CD14-positive monocyte (primary cell): ENCODE data around the gene RPS6KA2. TPM values are rescaled to one million over a fixed set of nuclear protein-coding genes. Genes with fewer than 3 reads are reported as not detected.

ENCODE experiments used
- DNase-seq, 3 donors: peaks; one replicate each; pipeline ENCODE4 v3.0.0-alpha.2; 2011 to 2022
- H2AFZ ChIP-seq: 2 replicates; pipeline ENCODE4 v1.6.0; 2012; ENCODE audit warnings: mild to moderate bottlenecking, low read depth, low read length, inconsistent platforms; ENCODE audit not compliant: insufficient read depth, poor library complexity, severe bottlenecking
- H3K27ac ChIP-seq, 2 donors: 1 replicate in 1 of 2; 2 replicates in 1 of 2; pipeline ENCODE4 v1.5.1; 2012 to 2013; ENCODE audit warnings: low read length in 2 of 2, control low read depth in 1 of 2, inconsistent platforms in 1 of 2, low read depth in 1 of 2, mild to moderate bottlenecking in 1 of 2
- H3K27me3 ChIP-seq, 2 donors: one replicate each; pipeline versions ENCODE4 v1.6.0 to v1.6.1; 2011 to 2013; ENCODE audit warnings: low read length in 2 of 2; ENCODE audit not compliant: control insufficient read depth in 2 of 2, insufficient read depth in 2 of 2
- H3K36me3 ChIP-seq, 2 donors: replicated peaks in 1 of 2; 1 replicate in 1 of 2; 2 replicates in 1 of 2; pipeline versions ENCODE4 v1.5.1 to v1.6.1; 2012 to 2013; ENCODE audit warnings: low read length in 2 of 2, control low read depth in 1 of 2, inconsistent platforms in 1 of 2, mild to moderate bottlenecking in 1 of 2; ENCODE audit not compliant: insufficient read depth in 2 of 2, control insufficient read depth in 1 of 2
- H3K4me1 ChIP-seq, 2 donors: 1 replicate in 1 of 2; 2 replicates in 1 of 2; pipeline versions ENCODE4 v1.5.1 to v1.6.1; 2012 to 2013; ENCODE audit warnings: low read length in 2 of 2, control low read depth in 1 of 2, inconsistent platforms in 1 of 2, mild to moderate bottlenecking in 1 of 2, moderate library complexity in 1 of 2; ENCODE audit not compliant: insufficient read depth in 2 of 2, control insufficient read depth in 1 of 2
- H3K4me2 ChIP-seq: replicated peaks from 2 replicates; pipeline ENCODE3; 2012; ENCODE audit warnings: low read length, moderate library complexity, mild to moderate bottlenecking; ENCODE audit not compliant: poor library complexity, severe bottlenecking; ENCODE audit errors: extremely low read depth
- H3K4me3 ChIP-seq, 3 experiments: fragments of 200-600 bp in 1 of 3; sonication (generic) in 1 of 3; replicated peaks in 1 of 3; 1 replicate in 2 of 3; 2 replicates in 1 of 3; pipeline ENCODE4 v1.5.1; 2011 to 2013; ENCODE audit warnings: low read length in 3 of 3, mild to moderate bottlenecking in 3 of 3, control low read depth in 2 of 3, low read depth in 2 of 3, inconsistent platforms in 1 of 3, moderate library complexity in 1 of 3
- H3K79me2 ChIP-seq: 2 replicates; pipeline ENCODE4 v1.6.0; 2012; ENCODE audit warnings: mild to moderate bottlenecking, control low read depth, inconsistent platforms, low read length, moderate library complexity; ENCODE audit not compliant: insufficient read depth
- H3K9ac ChIP-seq: 2 replicates; pipeline ENCODE4 v1.6.0; 2017; ENCODE audit warnings: low read length, mild to moderate bottlenecking; ENCODE audit not compliant: insufficient read depth, poor library complexity, severe bottlenecking
- H3K9me3 ChIP-seq, 2 donors: replicated peaks in 1 of 2; 1 replicate in 1 of 2; 2 replicates in 1 of 2; pipeline versions ENCODE4 v1.5.1 to v1.6.1; 2012 to 2013; ENCODE audit warnings: low read length in 2 of 2, control low read depth in 1 of 2; ENCODE audit not compliant: control insufficient read depth in 1 of 2, insufficient read depth in 1 of 2
- H4K20me1 ChIP-seq: 2 replicates; pipeline ENCODE4 v1.6.0; 2012; ENCODE audit warnings: mild to moderate bottlenecking, low read length, control low read depth, moderate library complexity; ENCODE audit not compliant: insufficient read depth
- H3K27ac Mint-ChIP-seq, 7 donors: one replicate each; pipeline ENCODE4 v1.8.0; 2020; ENCODE audit warnings: mild to moderate bottlenecking in 7 of 7, mixed read lengths in 7 of 7, moderate library complexity in 6 of 7, inconsistent platforms in 2 of 7
- H3K27me3 Mint-ChIP-seq, 3 donors: one replicate each; pipeline ENCODE4 v1.8.0; 2021 to 2022; ENCODE audit warnings: low read depth in 3 of 3, mild to moderate bottlenecking in 3 of 3, mixed read lengths in 3 of 3, moderate library complexity in 3 of 3, inconsistent platforms in 1 of 3
- H3K36me3 Mint-ChIP-seq, 2 donors: one replicate each; pipeline ENCODE4 v1.8.0; 2020; ENCODE audit warnings: mixed read lengths in 2 of 2, inconsistent platforms in 1 of 2, mild to moderate bottlenecking in 1 of 2
- H3K4me1 Mint-ChIP-seq: one replicate; pipeline ENCODE4 v1.8.0; 2020; ENCODE audit warnings: mild to moderate bottlenecking, mixed read lengths
- H3K4me3 Mint-ChIP-seq, 2 donors: one replicate each; pipeline ENCODE4 v1.8.0; 2020; ENCODE audit warnings: mild to moderate bottlenecking in 2 of 2, mixed read lengths in 2 of 2, moderate library complexity in 1 of 2
- H3K9me3 Mint-ChIP-seq, 7 donors: one replicate each; pipeline ENCODE4 v1.8.0; 2020 to 2022; ENCODE audit warnings: mixed read lengths in 7 of 7, mild to moderate bottlenecking in 6 of 7, moderate library complexity in 6 of 7, inconsistent platforms in 2 of 7
- CTCF ChIP-seq: fragments of 200-600 bp; IDR thresholded peaks from one replicate; pipeline ENCODE4 v1.8.0; 2022; ENCODE audit warnings: antibody characterized with exemption, mild to moderate bottlenecking
- WGBS: methylation state at CpG from one replicate; pipeline ENCODE4 v1.1.5; 2013; ENCODE audit warnings: missing lambda C conversion rate; ENCODE audit not compliant: insufficient coverage; 5-methylcytosine and 5-hydroxymethylcytosine counted together
- intact Hi-C, 2 donors: fragments of 100-400 bp; cut with micrococcal nuclease; formaldehyde crosslinking; loops; one replicate each; pipeline versions ENCODE4 v1.15.0 to v1.15.1; 2023
- polyA plus RNA-seq, 3 donors: library from polyadenylated mRNA; depleted of rRNA in 1 of 3; unstranded in 2 of 3; stranded (reverse) in 1 of 3; fragments of 300-500 nt in 2 of 3; fragments of >200 nt in 1 of 3; fragmentation: Illumina TruSeq in 2 of 3; gene quantifications; 1 replicate in 2 of 3; 2 replicates in 1 of 3; pipeline ENCODE4 v1.2.3, GENCODE V29; 2012 to 2021

Gene RPS6KA2
- polyA plus RNA-seq, 3 donors: 1.4 to 3.1 (median 1.9) TPM

DNA sequence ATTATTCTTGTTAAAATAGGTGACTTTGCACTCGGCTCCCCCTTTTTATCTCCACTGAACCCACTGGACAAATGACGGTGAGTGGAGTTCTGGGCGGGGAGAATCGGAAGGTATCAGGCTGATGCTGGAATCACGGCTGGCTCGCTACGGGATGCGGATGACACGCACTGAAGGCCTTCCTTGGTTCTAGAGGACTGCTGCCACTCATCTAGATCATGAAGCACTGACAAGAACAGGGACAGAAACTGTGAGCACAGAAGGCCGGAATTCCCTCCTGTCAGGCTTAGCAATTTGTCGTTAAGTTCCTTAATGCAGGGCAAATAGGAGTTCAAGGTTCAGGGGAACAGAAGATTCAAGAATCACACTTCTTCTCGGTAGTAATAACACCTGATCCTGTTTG is 154.4 kb downstream of the RPS6KA2 start:
- no peak overlapping the region for H3K4me2 ChIP-seq
- H3K4me3 ChIP-seq: no peak overlapping the region
- H3K9me3 Mint-ChIP-seq: peaks cover 0 to 2% (median 0%) of the 10 kb centered on the region in 7 donors
- H2AFZ ChIP-seq: no peak overlapping the region
- H3K79me2 ChIP-seq: no peaks in the 10 kb centered on the region
- intact Hi-C loops: no loop called here
- no peak overlapping the region for H3K27ac Mint-ChIP-seq
- H3K36me3 ChIP-seq: no peaks in the 10 kb centered on the region
- no peak overlapping the region for H3K4me3 Mint-ChIP-seq
- H3K36me3 Mint-ChIP-seq: no peaks in the 10 kb centered on the region
- H3K4me1 Mint-ChIP-seq: peaks cover under 1% of the 10 kb centered on the region
- H3K4me1 ChIP-seq: no peaks in the 10 kb centered on the region
- H3K27ac ChIP-seq: no peak overlapping the region
- H3K9me3 ChIP-seq: no peaks in the 10 kb centered on the region
- peaks cover 0 to 2% (median 1%) of the 10 kb centered on the region in 3 donors for H3K27me3 Mint-ChIP-seq
- DNase-seq: no peak
- H3K9ac ChIP-seq: no peak overlapping the region
- no peak for TF ChIP-seq CTCF
- no peaks in the 10 kb centered on the region for H4K20me1 ChIP-seq
- 99% methylated on average over 10 of the region's 12 CpGs for WGBS
- H3K27me3 ChIP-seq: no peaks in the 10 kb centered on the region

GRCh38 chr6:166471797-166472260 is 155.2 kb downstream of the RPS6KA2 start:
- H3K4me3 ChIP-seq: no peak overlapping the region
- intact Hi-C loops: no loop called here
- no peaks in the 10 kb centered on the region for H4K20me1 ChIP-seq
- H3K27me3 Mint-ChIP-seq: peaks cover 0 to 2% (median 1%) of the 10 kb centered on the region in 3 donors
- H3K4me1 Mint-ChIP-seq: no peaks in the 10 kb centered on the region
- H3K4me3 Mint-ChIP-seq: no peak overlapping the region
- H3K27me3 ChIP-seq: no peaks in the 10 kb centered on the region
- H3K4me1 ChIP-seq: no peaks in the 10 kb centered on the region
- peaks cover 0 to 2% (median 0%) of the 10 kb centered on the region in 7 donors for H3K9me3 Mint-ChIP-seq
- H3K27ac ChIP-seq: no peak overlapping the region
- no peak overlapping the region for H3K9ac ChIP-seq
- no peak for TF ChIP-seq CTCF
- no peak overlapping the region for H2AFZ ChIP-seq
- no peaks in the 10 kb centered on the region for H3K36me3 Mint-ChIP-seq
- WGBS: 97% methylated on average over 9 of the region's 10 CpGs
- H3K4me2 ChIP-seq: no peak overlapping the region
- no peaks in the 10 kb centered on the region for H3K9me3 ChIP-seq
- no peaks in the 10 kb centered on the region for H3K36me3 ChIP-seq
- no peaks in the 10 kb centered on the region for H3K79me2 ChIP-seq
- DNase-seq: no peak
- H3K27ac Mint-ChIP-seq: peak overlapping the region in 1 of 7 donors; percentile 54
